Cardiac muscle cell (in vitro differentiated cells and primary cell): ENCODE measurements around the gene ZNF487. TPM values are rescaled to one million over a fixed set of nuclear protein-coding genes. Genes with fewer than 3 reads are reported as not detected.
"Not testable (repeated sequence)": the region's sequence is repeated elsewhere in the genome, so short reads cannot be mapped to it uniquely, and the experiment has no call there.

Experiments used
- DNase-seq, 2 donors: peaks; one replicate each; pipeline versions ENCODE4 v3.0.0 to v3.0.0-alpha.2; 2010 to 2017; ENCODE audit warnings: low read depth in 1 of 2, low spot score in 1 of 2
- H3K27ac ChIP-seq: fragments of 200-600 bp; sonication (generic); 2 replicates; pipeline ENCODE4 v1.5.1; 2016
- H3K27me3 ChIP-seq: fragments of 200-600 bp; sonication (generic); 2 replicates; pipeline ENCODE4 v1.6.0; 2016; ENCODE audit warnings: control low read depth
- H3K36me3 ChIP-seq: fragments of 200-600 bp; sonication (generic); 2 replicates; pipeline ENCODE4 v1.5.1; 2016; ENCODE audit warnings: control low read depth
- H3K4me1 ChIP-seq: fragments of 200-600 bp; sonication (generic); 2 replicates; pipeline ENCODE4 v1.8.1; 2017; ENCODE audit warnings: low read depth, mild to moderate bottlenecking, mixed run types
- H3K4me3 ChIP-seq: fragments of 200-600 bp; sonication (generic); 2 replicates; pipeline ENCODE4 v1.5.1; 2016; ENCODE audit warnings: mild to moderate bottlenecking
- H3K9me3 ChIP-seq: fragments of 200-600 bp; sonication (generic); 2 replicates; pipeline ENCODE4 v1.5.1; 2017; ENCODE audit warnings: low read depth, mild to moderate bottlenecking, control low read depth
- polyA plus RNA-seq: library from polyadenylated mRNA; unstranded; fragments of >200 nt; fragmentation: Nextera tagmentation; extraction: Ambion mirVana; gene quantifications from 2 replicates; pipeline ENCODE4 v1.2.1, GENCODE V29; 2016
- total RNA-seq: library from RNA; depleted of rRNA; stranded (reverse); fragments of >200 nt; gene quantifications from 2 replicates; pipeline ENCODE4 v1.2.3, GENCODE V29; 2016
- TF ChIP-seq, protein P1 (sequence below): IDR thresholded peaks from 2 replicates; pipeline ENCODE4 v1.5.1; 2012; ENCODE audit warnings: low read depth, mild to moderate bottlenecking, low read length

The ZNF487 gene
- total and polyA plus RNA-seq, 2 experiments from 2014 or later: 6.0 to 9.0 TPM

DNA sequence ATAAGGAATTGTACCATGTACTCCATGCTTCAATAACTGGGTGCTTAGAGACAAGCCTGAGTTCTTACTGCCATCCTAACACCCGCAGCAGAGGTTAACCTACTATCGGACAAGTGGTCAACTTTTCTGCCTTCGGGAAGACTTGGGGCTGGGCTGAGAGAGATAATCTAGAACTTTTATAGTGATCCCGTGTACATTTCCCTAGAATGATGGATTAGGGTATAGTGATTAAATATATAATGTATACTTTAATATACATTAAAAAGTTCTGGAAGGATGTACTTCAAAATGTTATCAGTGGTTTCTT is 15.8 kb upstream of the ZNF487 start:
- Histone ChIP-seq H3K9me3 (no peaks in the 10 kb centered on the region), H3K36me3 (no peaks in the 10 kb centered on the region), H3K4me1 (no peaks in the 10 kb centered on the region), H3K27me3 (no peaks in the 10 kb centered on the region), H3K27ac (peak overlapping the region; percentile 83), H3K4me3 (peak overlapping the region; percentile 24)
- TF ChIP-seq, protein P1, sequence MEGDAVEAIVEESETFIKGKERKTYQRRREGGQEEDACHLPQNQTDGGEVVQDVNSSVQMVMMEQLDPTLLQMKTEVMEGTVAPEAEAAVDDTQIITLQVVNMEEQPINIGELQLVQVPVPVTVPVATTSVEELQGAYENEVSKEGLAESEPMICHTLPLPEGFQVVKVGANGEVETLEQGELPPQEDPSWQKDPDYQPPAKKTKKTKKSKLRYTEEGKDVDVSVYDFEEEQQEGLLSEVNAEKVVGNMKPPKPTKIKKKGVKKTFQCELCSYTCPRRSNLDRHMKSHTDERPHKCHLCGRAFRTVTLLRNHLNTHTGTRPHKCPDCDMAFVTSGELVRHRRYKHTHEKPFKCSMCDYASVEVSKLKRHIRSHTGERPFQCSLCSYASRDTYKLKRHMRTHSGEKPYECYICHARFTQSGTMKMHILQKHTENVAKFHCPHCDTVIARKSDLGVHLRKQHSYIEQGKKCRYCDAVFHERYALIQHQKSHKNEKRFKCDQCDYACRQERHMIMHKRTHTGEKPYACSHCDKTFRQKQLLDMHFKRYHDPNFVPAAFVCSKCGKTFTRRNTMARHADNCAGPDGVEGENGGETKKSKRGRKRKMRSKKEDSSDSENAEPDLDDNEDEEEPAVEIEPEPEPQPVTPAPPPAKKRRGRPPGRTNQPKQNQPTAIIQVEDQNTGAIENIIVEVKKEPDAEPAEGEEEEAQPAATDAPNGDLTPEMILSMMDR: no peak
- no peak for DNase-seq

DNA sequence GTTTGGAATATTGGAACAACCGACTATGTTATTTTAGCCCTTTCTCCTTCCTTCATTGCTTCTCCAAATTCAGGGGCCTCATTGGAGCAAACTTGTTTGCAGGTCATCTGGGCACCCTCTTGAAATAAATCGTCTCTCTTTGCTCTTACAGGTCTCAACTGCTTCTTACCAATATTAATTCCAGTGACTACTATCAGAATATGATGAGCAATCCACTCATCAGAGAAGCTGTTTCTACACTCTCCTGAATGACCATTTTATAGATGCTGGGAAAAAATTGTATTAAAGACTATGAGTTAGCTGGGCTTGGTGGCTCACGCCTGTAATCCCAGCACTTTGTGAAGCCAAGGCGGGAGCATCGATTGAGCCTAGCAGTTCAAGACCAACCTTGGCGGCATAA is 15.4 kb upstream of the ZNF487 start:
- H3K36me3 ChIP-seq: no peaks in the 10 kb centered on the region
- no peaks in the 10 kb centered on the region for H3K4me1 ChIP-seq
- H3K9me3 ChIP-seq: no peaks in the 10 kb centered on the region
- DNase-seq: peak in 1 of 2 donors; percentile 4
- no peak overlapping the region for H3K27ac ChIP-seq
- H3K27me3 ChIP-seq: no peaks in the 10 kb centered on the region
- H3K4me3 ChIP-seq: no peak overlapping the region
- TF ChIP-seq, protein P1: no peak

DNA sequence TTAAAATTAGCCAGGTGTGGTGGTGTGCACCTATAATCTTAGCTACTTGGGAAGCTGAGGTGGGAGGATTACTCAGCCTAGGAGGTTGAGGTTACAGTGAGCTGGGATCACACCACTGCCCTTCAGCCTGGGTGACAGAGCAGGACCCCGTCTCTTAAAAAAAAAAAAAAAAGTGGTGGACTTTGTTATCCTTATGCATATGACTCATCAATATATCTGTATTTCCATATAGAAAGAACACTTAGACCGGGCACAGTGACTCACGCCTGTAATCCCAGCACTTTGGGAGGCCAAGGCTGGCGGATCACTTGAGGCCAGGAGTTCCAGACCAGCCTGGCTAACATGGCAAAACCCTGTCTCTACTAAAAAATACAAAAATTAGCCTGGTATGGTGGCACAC is 15.0 kb upstream of the ZNF487 start:
- H3K9me3 ChIP-seq, DNase-seq, H3K27me3 ChIP-seq, H3K4me1 ChIP-seq, H3K36me3 ChIP-seq, H3K4me3 ChIP-seq, H3K27ac ChIP-seq: not testable (repeated sequence)

DNA sequence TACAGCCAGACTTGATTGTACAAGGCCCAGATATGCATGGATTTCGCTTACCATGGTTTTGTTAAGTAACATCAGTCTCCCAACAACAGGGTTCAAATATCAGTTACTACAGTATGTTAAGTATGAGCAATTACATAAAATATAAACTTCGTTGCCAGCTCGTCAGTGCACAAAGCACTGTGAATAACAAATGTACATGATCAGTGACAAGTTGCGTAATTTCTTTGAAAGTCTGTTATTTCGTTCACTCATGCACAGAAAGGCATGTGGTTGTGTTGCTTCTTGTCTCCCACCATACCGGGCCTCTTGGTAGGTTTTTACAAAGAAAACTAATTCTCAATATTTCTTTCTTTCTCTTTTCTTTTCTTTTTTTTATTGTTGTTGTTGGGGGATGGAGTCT is 12.5 kb upstream of the ZNF487 start:
- H3K27me3 ChIP-seq: no peaks in the 10 kb centered on the region
- TF ChIP-seq, protein P1: no peak
- DNase-seq: no peak
- no peak overlapping the region for H3K27ac ChIP-seq
- H3K36me3 ChIP-seq: no peaks in the 10 kb centered on the region
- H3K4me3 ChIP-seq: no peak overlapping the region
- no peaks in the 10 kb centered on the region for H3K4me1 ChIP-seq
- no peaks in the 10 kb centered on the region for H3K9me3 ChIP-seq

DNA sequence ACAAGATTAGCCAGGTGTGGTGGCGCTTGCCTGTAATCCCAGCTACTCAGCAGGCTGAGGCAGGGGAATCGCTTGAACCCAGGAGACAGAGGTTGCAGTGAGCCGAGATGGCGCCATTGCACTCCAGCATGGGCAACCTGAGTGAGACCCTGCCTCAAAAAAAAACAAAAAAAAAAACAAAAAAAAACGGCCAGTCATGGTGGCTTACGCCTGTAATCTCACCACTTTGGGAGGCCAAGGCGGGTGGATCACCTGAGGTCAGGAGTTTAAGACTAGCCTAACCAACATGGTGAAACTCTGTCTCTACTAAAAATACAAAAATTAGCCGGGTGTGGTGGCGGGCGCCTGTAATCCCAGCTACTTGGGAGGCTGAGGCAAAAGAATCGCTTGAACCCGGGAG is 10.4 kb upstream of the ZNF487 start:
- not testable (repeated sequence) for H3K4me1 ChIP-seq, H3K9me3 ChIP-seq, H3K36me3 ChIP-seq, DNase-seq, H3K27ac ChIP-seq, H3K4me3 ChIP-seq, H3K27me3 ChIP-seq

DNA sequence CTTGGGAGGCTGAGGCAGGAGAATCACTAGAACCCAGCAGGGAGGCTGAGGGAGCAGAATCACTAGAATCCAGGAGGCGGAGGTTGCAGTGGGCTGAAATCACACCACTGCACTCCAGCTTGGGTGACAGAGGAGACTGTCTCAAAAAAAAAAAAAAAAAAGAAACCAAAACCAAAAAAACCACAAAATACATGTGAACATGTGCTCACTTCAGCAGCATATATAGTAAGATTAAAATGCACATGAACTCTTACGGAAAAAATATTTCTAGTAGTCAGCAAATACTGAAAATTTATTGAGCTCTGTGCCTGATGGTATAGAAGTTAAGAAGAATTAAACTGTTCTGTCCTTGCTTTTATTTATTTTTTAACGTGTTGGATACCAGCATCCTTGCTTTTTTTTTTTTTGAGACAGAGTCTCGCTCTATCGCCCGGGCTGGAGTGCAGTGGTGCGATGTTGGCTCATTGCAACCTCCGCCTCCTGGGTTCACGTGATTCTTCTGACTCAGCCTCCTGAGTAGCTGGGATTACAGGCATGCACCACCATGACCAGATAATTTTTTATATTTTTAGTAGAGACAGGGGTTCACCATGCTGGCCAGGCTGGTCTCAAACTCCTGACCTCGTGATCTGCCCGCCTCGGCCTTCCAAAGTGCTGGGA is 9.6 kb upstream of the ZNF487 start:
- Histone ChIP-seq H3K27ac (no peak overlapping the region), H3K4me1 (no peaks in the 10 kb centered on the region), H3K4me3 (no peak overlapping the region), H3K36me3 (no peaks in the 10 kb centered on the region), H3K9me3 (no peaks in the 10 kb centered on the region), H3K27me3 (no peaks in the 10 kb centered on the region)
- no peak for DNase-seq
- TF ChIP-seq, protein P1: no peak
